Suppressor macrophage (primary cell): Measurements from ENCODE around the gene FOXL1.

ENCODE experiments used
- DNase-seq, 4 experiments: peaks; one replicate each; pipeline ENCODE4 v3.0.0-alpha.2; 2020 to 2022
- total RNA-seq, 17 experiments: gene quantifications; one replicate each; lab custom pipeline; 2026; ENCODE audit warnings: mixed read lengths in 6 of 17, inconsistent platforms in 3 of 17; lab: John Stamatoyannopoulos, UW

FOXL1 gene
- 0 to 2.0 (median 0) reads per million in 17 experiments for total RNA-seq

GRCh38 chr16:86578061-86578599 is at the start of gene FOXL1:
TSS of gene FOXL1 (plus strand) at chr16:86578549. CDS start at chr16:86578724, 175 bp downstream.
- no peak for DNase-seq

- no peak for DNase-seq
Measured at GRCh38 chr16:86529160-86529559, 49.2 kb upstream of the FOXL1 start.

- no peak for DNase-seq
Measured at GRCh38 chr16:86530251-86531190, 47.8 kb upstream of the FOXL1 start.

- no peak for DNase-seq
Measured at GRCh38 chr16:86531191-86531545, 47.2 kb upstream of the FOXL1 start.

- no peak for DNase-seq
Measured at GRCh38 chr16:86531641-86532525, 46.5 kb upstream of the FOXL1 start.

- no peak for DNase-seq
Measured at GRCh38 chr16:86532526-86532815, 45.9 kb upstream of the FOXL1 start.

- DNase-seq: no peak
Measured at GRCh38 chr16:86533076-86533475, 45.3 kb upstream of the FOXL1 start.

- no peak for DNase-seq
Measured at GRCh38 chr16:86533767-86534351, 44.5 kb upstream of the FOXL1 start.

- no peak for DNase-seq
Measured at GRCh38 chr16:86534779-86535615, 43.4 kb upstream of the FOXL1 start.

GRCh38 chr16:86536621-86537020 is 41.7 kb upstream of the FOXL1 start:
- no peak for DNase-seq

GRCh38 chr16:86537486-86537885 is 40.9 kb upstream of the FOXL1 start:
- DNase-seq: no peak

- DNase-seq: no peak
Measured at GRCh38 chr16:86538196-86538780, 40.1 kb upstream of the FOXL1 start.

GRCh38 chr16:86540894-86541293 is 37.5 kb upstream of the FOXL1 start:
- DNase-seq: no peak

- no peak for DNase-seq
Measured at GRCh38 chr16:86541560-86541959, 36.8 kb upstream of the FOXL1 start.

- DNase-seq: no peak
Measured at GRCh38 chr16:86542756-86543750, 35.3 kb upstream of the FOXL1 start.

- DNase-seq: no peak
Measured at GRCh38 chr16:86545481-86545880, 32.9 kb upstream of the FOXL1 start.

GRCh38 chr16:86545954-86546637 is 32.3 kb upstream of the FOXL1 start:
- DNase-seq: no peak

- DNase-seq: no peak
Measured at GRCh38 chr16:86546638-86547013, 31.7 kb upstream of the FOXL1 start.

- DNase-seq: no peak
Measured at GRCh38 chr16:86547286-86547685, 31.1 kb upstream of the FOXL1 start.
